Measurements from ENCODE around the gene EGFR. TPM values are rescaled to one million over a fixed set of nuclear protein-coding genes. Genes with fewer than 3 reads are reported as not detected.

Gene EGFR
- total RNA-seq, 2 donors from 2014 or later = 57.8 to 63.4 TPM

DNA sequence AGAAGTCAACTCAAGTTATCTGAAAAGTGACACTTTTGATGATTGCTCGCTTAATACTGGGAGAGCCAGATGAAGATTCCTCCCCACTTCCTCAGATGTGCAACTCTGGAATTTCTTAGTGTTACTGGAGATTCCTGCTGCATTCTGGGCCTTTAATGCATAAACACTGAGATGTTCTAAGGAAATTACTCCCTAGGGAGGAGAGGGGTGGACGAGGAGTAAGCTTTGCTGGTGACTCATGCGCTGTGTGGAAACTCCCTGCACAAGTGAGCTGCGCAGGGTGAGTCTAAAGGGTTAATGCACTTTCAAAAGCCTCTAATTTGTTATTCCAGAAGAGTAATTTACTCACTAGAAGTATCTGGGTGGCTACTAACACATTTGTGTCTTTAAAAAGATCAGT lies 46.3 kb downstream of the EGFR start:
- no peak overlapping the region for H3K9ac ChIP-seq (ENCODE audit: low read depth in 2 of 2, low read length in 2 of 2)
- DNase-seq = no peak
- H3K4me1 ChIP-seq = no peaks in the 10 kb centered on the region

GRCh38 chr7:55065511-55066229 lies 46.9 kb downstream of the EGFR start:
- Histone ChIP-seq H3K4me1 (no peaks in the 10 kb centered on the region), H3K9me3 (no peaks in the 10 kb centered on the region), H3K9ac (ENCODE audit: low read depth in 2 of 2, low read length in 2 of 2) (peak overlapping the region in 1 of 2 donors; percentile 17), H3K4me3 (no peak overlapping the region), H3K36me3 (no peaks in the 10 kb centered on the region), H3K27ac (peak overlapping the region; percentile 61), H3K27me3 (no peaks in the 10 kb centered on the region)
- no peak for TF ChIP-seq CTCF (IDR thresholded peaks at IDR 0.05)
- intact Hi-C loops (cut with DNase I) = no loop called here
- DNase-seq = no peak

More for the DNA sequence above, 46.3 kb downstream of the EGFR start:
- no peak for TF ChIP-seq CTCF (IDR thresholded peaks at IDR 0.05)
- no peak overlapping the region for H3K4me3 ChIP-seq
- H3K36me3 ChIP-seq = no peaks in the 10 kb centered on the region
- H3K9me3 ChIP-seq = no peaks in the 10 kb centered on the region
- intact Hi-C loops (cut with DNase I) = no loop called here
- peak overlapping the region; percentile 61 for H3K27ac ChIP-seq
- H3K27me3 ChIP-seq = no peaks in the 10 kb centered on the region

DNA sequence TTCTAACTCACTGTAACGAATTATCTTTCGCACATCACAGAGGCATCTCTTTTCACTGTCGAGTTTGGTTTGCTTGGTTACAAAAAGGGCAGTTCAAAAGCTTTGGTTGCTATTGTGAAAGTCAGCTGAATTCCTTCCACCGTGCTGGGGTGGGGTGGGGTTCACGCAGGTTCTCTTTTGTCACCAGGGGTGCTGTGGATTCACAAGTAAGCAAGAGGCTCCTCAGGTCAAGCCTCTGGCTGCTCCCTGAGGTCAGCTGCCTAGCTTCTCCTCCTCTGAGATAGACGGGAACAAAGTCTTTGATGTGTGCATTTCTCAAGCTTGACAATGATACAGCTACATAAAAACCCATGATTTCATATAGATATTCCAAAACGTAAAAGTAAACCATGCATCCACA lies 47.7 kb downstream of the EGFR start:
- Histone ChIP-seq H3K4me1 (peaks cover under 1% of the 10 kb centered on the region), H3K27me3 (no peaks in the 10 kb centered on the region), H3K9ac (ENCODE audit: low read depth in 2 of 2, low read length in 2 of 2) (no peak overlapping the region), H3K36me3 (no peaks in the 10 kb centered on the region), H3K27ac (no peak overlapping the region), H3K4me3 (no peak overlapping the region), H3K9me3 (no peaks in the 10 kb centered on the region)
- intact Hi-C loops (cut with DNase I) = no loop called here
- DNase-seq = no peak
- no peak for TF ChIP-seq CTCF (IDR thresholded peaks at IDR 0.05)

- Histone ChIP-seq H3K9ac (ENCODE audit: low read depth in 2 of 2, low read length in 2 of 2) (no peak overlapping the region), H3K4me1 (peaks cover 3% of the 10 kb centered on the region), H3K27me3 (no peaks in the 10 kb centered on the region), H3K9me3 (no peaks in the 10 kb centered on the region), H3K4me3 (no peak overlapping the region), H3K27ac (no peak overlapping the region), H3K36me3 (no peaks in the 10 kb centered on the region)
- no peak for TF ChIP-seq CTCF (IDR thresholded peaks at IDR 0.05)
- intact Hi-C loops (cut with DNase I) = no loop called here
- no peak for DNase-seq
Measured at GRCh38 chr7:55066938-55067337, 48.1 kb downstream of the EGFR start.

DNA sequence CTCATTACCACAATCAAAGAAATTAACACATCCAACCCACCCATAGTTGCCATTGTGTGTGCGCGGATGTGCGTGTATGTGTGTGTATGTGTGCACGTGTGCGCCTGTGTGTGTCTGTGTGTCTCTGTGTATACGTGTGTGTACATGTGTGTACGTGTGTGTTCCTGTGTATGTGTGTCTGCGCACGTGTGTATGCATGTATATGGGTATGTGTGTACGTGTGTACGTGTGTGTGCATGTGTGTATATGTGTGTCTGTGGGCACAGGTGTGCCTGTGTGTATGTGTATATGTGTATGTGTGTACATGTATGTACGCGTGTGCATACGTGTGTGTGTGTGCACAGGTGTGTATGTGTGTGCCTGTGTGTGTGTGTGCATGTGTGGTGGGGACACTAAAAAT lies 48.9 kb downstream of the EGFR start:
- Histone ChIP-seq H3K27ac (no peak overlapping the region), H3K27me3 (no peaks in the 10 kb centered on the region), H3K4me3 (no peak overlapping the region), H3K4me1 (peaks cover 9% of the 10 kb centered on the region), H3K36me3 (no peaks in the 10 kb centered on the region), H3K9me3 (no peaks in the 10 kb centered on the region), H3K9ac (ENCODE audit: low read depth in 2 of 2, low read length in 2 of 2) (no peak overlapping the region)
- intact Hi-C loops (cut with DNase I) = no loop called here
- no peak for DNase-seq
- no peak for TF ChIP-seq CTCF (IDR thresholded peaks at IDR 0.05)
